GM21786 (cell line): ENCODE measurements around the gene KCTD11.

ENCODE experiments used
- ATAC-seq: cut with Tn5 transposase; IDR thresholded peaks from one replicate; pipeline ENCODE4 v1.9.1; 2021; ENCODE audit not compliant: unreplicated experiment

The KCTD11 gene

GRCh38 chr17:7403977-7404736 lies 52.2 kb downstream of the KCTD11 start, which contains the start of gene TMEM256:
TMEM256 (minus strand) TSS chr17:7404097; CDS start chr17:7404084, 13 bp downstream.
- ATAC-seq, result peak; percentile 94
